ENCODE measurements around the gene BRIP1.

The BRIP1 gene

GRCh38 chr17:61698244-61698643, 165.1 kb downstream of the BRIP1 start:
- TF ChIP-seq CTCF (IDR thresholded peaks at IDR 0.05) = no peak
- H3K36me3 ChIP-seq (ENCODE audit: control insufficient read depth, insufficient read depth, low read length) = no peaks in the 10 kb centered on the region

GRCh38 chr17:61695779-61696337, 167.5 kb downstream of the BRIP1 start:
- TF ChIP-seq CTCF (IDR thresholded peaks at IDR 0.05) = no peak
- no peak overlapping the region for H3K9ac ChIP-seq
- no peaks in the 10 kb centered on the region for H3K9me3 ChIP-seq (ENCODE audit: control insufficient read depth, low read length)
- H2AFZ ChIP-seq = no peak overlapping the region
- H3K79me2 ChIP-seq = no peaks in the 10 kb centered on the region
- no peaks in the 10 kb centered on the region for H3K36me3 ChIP-seq (ENCODE audit: control insufficient read depth, insufficient read depth, low read length)
- H3K4me2 ChIP-seq (ENCODE audit: low read length) = no peak overlapping the region
- H3K27ac ChIP-seq = no peak overlapping the region
- H3K4me3 ChIP-seq (ENCODE audit: low read depth, low read length) = no peak overlapping the region
- no peaks in the 10 kb centered on the region for H3K4me1 ChIP-seq
- H3K27me3 ChIP-seq (ENCODE audit: control insufficient read depth, insufficient read depth, low read length) = no peaks in the 10 kb centered on the region

More at GRCh38 chr17:61698244-61698643, 165.1 kb downstream of the BRIP1 start:
- Histone ChIP-seq H3K27ac (no peak overlapping the region), H3K4me1 (no peaks in the 10 kb centered on the region), H3K27me3 (ENCODE audit: control insufficient read depth, insufficient read depth, low read length) (no peaks in the 10 kb centered on the region), H3K4me3 (ENCODE audit: low read depth, low read length) (no peak overlapping the region), H3K9ac (no peak overlapping the region), H3K9me3 (ENCODE audit: control insufficient read depth, low read length) (no peaks in the 10 kb centered on the region), H2AFZ (no peak overlapping the region), H3K4me2 (ENCODE audit: low read length) (no peak overlapping the region), H3K79me2 (no peaks in the 10 kb centered on the region)

GRCh38 chr17:61694095-61694494, 169.2 kb downstream of the BRIP1 start:
- Histone ChIP-seq H3K27ac (no peak overlapping the region), H2AFZ (no peak overlapping the region), H3K36me3 (ENCODE audit: control insufficient read depth, insufficient read depth, low read length) (no peaks in the 10 kb centered on the region), H3K9me3 (ENCODE audit: control insufficient read depth, low read length) (no peaks in the 10 kb centered on the region), H3K4me3 (ENCODE audit: low read depth, low read length) (no peak overlapping the region), H3K27me3 (ENCODE audit: control insufficient read depth, insufficient read depth, low read length) (no peaks in the 10 kb centered on the region), H3K79me2 (no peaks in the 10 kb centered on the region), H3K4me2 (ENCODE audit: low read length) (no peak overlapping the region), H3K9ac (no peak overlapping the region), H3K4me1 (no peaks in the 10 kb centered on the region)
- no peak for TF ChIP-seq CTCF (IDR thresholded peaks at IDR 0.05)

GRCh38 chr17:61689610-61690180, 173.6 kb downstream of the BRIP1 start:
- H3K27me3 ChIP-seq (ENCODE audit: control insufficient read depth, insufficient read depth, low read length) = no peaks in the 10 kb centered on the region
- no peak for TF ChIP-seq CTCF (IDR thresholded peaks at IDR 0.05)
- no peaks in the 10 kb centered on the region for H3K79me2 ChIP-seq
- H3K36me3 ChIP-seq (ENCODE audit: control insufficient read depth, insufficient read depth, low read length) = no peaks in the 10 kb centered on the region
- H3K4me3 ChIP-seq (ENCODE audit: low read depth, low read length) = no peak overlapping the region
- H3K9ac ChIP-seq = no peak overlapping the region
- no peak overlapping the region for H3K4me2 ChIP-seq (ENCODE audit: low read length)
- H3K9me3 ChIP-seq (ENCODE audit: control insufficient read depth, low read length) = no peaks in the 10 kb centered on the region
- no peak overlapping the region for H3K27ac ChIP-seq
- no peaks in the 10 kb centered on the region for H3K4me1 ChIP-seq
- H2AFZ ChIP-seq = no peak overlapping the region

GRCh38 chr17:61687769-61688168, 175.6 kb downstream of the BRIP1 start:
- Histone ChIP-seq H3K4me1 (no peaks in the 10 kb centered on the region), H2AFZ (no peak overlapping the region), H3K4me3 (ENCODE audit: low read depth, low read length) (no peak overlapping the region)

More at GRCh38 chr17:61687769-61688168, 175.6 kb downstream of the BRIP1 start:
- Histone ChIP-seq H3K36me3 (ENCODE audit: control insufficient read depth, insufficient read depth, low read length) (no peaks in the 10 kb centered on the region), H3K9ac (no peak overlapping the region), H3K27ac (no peak overlapping the region), H3K9me3 (ENCODE audit: control insufficient read depth, low read length) (no peaks in the 10 kb centered on the region), H3K4me2 (ENCODE audit: low read length) (no peak overlapping the region), H3K79me2 (no peaks in the 10 kb centered on the region), H3K27me3 (ENCODE audit: control insufficient read depth, insufficient read depth, low read length) (no peaks in the 10 kb centered on the region)
- TF ChIP-seq CTCF (IDR thresholded peaks at IDR 0.05) = no peak
